HepG2 (cell line): ENCODE results near the gene MICAL3.

Experiments
- E2F1 ChIP-seq: sonication (generic); formaldehyde crosslinking; IDR thresholded peaks from 2 replicates; pipeline ENCODE4 v1.5.0; 2020; ENCODE audit warnings: missing genetic modification reagents
- EP300 ChIP-seq, 3 experiments: sonication (generic) in 1 of 3; formaldehyde crosslinking in 1 of 3; IDR thresholded peaks; 2 replicates each; pipeline versions ENCODE4 v1.5.1 to v1.6.1; 2011 to 2020; ENCODE audit warnings: low read depth in 2 of 3, low read length in 2 of 3, borderline replicate concordance in 1 of 3, improper control_type of control experiment in 1 of 3, mild to moderate bottlenecking in 1 of 3, missing genetic modification reagents in 1 of 3, moderate library complexity in 1 of 3
- KDM5B ChIP-seq: sonication (generic); formaldehyde crosslinking; IDR thresholded peaks from 2 replicates; pipeline ENCODE4 v1.4.0; 2020; ENCODE audit warnings: missing genetic modification reagents, mild to moderate bottlenecking, borderline replicate concordance
- MYC ChIP-seq: sonication (generic); formaldehyde crosslinking; IDR thresholded peaks from 2 replicates; pipeline ENCODE4 v1.9.0; 2021; ENCODE audit warnings: missing genetic modification reagents, borderline replicate concordance
- POLR2A ChIP-seq, 2 experiments: IDR thresholded peaks; 2 replicates each; pipeline ENCODE4 v1.6.1; 2011; ENCODE audit warnings: low read depth in 2 of 2, low read length in 2 of 2, mild to moderate bottlenecking in 1 of 2, moderate library complexity in 1 of 2; ENCODE audit not compliant: insufficient read depth in 1 of 2
- UBTF ChIP-seq: sonication (generic); formaldehyde crosslinking; IDR thresholded peaks from 2 replicates; pipeline ENCODE4 v1.4.0; 2020; ENCODE audit warnings: mild to moderate bottlenecking, missing genetic modification reagents
- ZNF235 ChIP-seq: sonication (generic); formaldehyde crosslinking; IDR thresholded peaks from 2 replicates; pipeline ENCODE4 v1.8.1; 2023; ENCODE audit warnings: mild to moderate bottlenecking, missing genetic modification reagents, borderline replicate concordance
- ZNF777 ChIP-seq: sonication (generic); formaldehyde crosslinking; IDR thresholded peaks from 2 replicates; pipeline ENCODE4 v1.4.0; 2020; ENCODE audit warnings: missing genetic modification reagents
- ZNF839 ChIP-seq: sonication (generic); formaldehyde crosslinking; IDR thresholded peaks from 2 replicates; pipeline ENCODE4 v1.4.0; 2020; ENCODE audit warnings: missing genetic modification reagents, mild to moderate bottlenecking, borderline replicate concordance

DNA sequence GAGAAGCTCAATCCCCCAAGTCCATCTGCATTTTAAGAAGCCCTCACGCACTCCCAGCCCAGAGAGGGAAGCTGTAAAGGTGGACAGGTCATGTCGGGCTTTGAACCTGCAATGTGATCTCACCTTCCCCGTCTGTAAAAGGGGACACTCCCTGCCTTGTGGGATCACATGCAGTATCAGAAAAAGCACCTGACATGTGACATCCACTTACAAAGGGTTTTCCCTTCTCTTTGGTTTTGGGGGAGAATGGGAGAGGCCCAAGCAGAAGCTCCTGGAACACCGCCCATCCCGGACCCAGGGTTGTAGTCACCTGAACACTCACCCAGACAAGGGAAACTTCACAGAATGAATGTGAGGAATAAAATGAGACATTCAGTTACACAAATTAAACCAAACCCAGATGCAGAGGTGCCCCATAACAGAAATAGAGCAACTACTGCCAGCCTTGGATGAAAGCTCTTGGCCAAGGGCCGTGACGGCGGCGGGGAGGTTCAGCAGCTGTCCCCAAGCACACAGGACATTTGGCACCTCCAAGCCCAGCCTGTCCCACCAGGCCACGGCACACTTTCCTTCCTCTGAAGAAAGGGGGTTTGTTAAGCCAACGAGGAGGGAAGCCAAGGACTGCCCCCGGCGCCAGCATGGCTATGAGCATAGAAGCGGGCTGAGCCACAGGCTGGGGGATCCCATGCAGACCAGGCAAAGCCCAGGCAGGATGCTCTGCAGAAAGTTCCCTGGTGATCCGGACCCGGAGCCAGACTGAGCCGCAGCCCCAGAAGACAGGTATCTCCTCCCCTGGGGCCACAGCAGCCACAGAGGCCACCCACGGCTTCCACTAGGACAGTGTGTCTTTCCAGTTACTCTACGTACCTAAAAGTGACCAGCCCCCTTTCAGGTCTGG, 253.9 kb downstream of the MICAL3 start:
- TF ChIP-seq E2F1 (CRISPR knock-in tag) (no peak), KDM5B (CRISPR knock-in tag) (no peak), ZNF839 (CRISPR knock-in tag) (no peak), MYC (CRISPR knock-in tag) (no peak), ZNF235 (CRISPR knock-in tag) (no peak), ZNF777 (CRISPR knock-in tag) (no peak), UBTF (CRISPR knock-in tag) (no peak), EP300 (IDR thresholded peaks at IDR 0.05; ENCODE audit: low read depth in 2 of 2, low read length in 2 of 2) (no peak), EP300 (CRISPR knock-in tag; IDR thresholded peaks at IDR 0.05; ENCODE audit: borderline replicate concordance) (no peak), POLR2A (IDR thresholded peaks at IDR 0.05; ENCODE audit: insufficient read depth in 1 of 2, low read depth in 2 of 2, low read length in 2 of 2) (no peak)
